ENCODE measurements around the gene INAVA.
"Not testable (repeated sequence)": the region's sequence is repeated elsewhere in the genome, so short reads cannot be mapped to it uniquely, and the experiment has no call there.

Gene INAVA

GRCh38 chr1:200907611-200908097 is 13.0 kb downstream of the INAVA start:
- DNase-seq (ENCODE audit: low read depth) = peak; percentile 30
- no peak overlapping the region for H3K4me3 ChIP-seq (ENCODE audit: low read depth, low read length)

DNA sequence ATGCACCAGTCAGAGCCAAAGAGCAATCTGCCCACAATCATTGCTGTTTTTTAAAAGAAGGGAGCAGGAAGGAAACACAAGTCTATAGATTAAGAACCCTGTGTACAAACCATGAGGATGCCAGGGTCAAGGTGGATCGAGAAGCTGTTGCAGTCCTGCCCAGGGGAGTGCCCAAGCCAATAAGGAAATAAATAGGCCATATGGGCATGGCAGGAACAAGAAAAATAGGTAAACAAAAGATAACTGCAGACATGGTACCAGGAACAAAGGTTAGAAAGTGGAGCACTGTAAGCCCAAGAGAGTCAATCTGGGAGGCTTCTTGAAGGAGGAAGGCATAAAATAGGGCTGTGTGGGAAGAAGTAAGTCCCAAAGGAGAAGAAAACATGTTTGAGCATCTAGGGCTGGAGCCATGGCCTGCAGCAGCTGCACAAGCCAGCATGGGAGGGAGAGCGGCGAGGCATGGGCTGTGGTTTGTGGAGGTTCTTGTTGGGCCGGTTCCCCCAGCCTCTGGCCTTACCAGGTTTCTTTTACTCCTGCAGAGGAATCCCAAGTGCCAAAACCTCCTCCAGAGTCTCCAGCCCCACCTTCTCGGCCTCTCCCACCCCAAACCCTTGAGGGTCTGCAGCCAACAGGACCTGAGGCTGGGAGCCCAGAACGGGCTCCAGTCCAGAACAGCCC is 13.6 kb downstream of the INAVA start:
- DNase-seq (ENCODE audit: low read depth) = no peak
- TF ChIP-seq, protein P1, sequence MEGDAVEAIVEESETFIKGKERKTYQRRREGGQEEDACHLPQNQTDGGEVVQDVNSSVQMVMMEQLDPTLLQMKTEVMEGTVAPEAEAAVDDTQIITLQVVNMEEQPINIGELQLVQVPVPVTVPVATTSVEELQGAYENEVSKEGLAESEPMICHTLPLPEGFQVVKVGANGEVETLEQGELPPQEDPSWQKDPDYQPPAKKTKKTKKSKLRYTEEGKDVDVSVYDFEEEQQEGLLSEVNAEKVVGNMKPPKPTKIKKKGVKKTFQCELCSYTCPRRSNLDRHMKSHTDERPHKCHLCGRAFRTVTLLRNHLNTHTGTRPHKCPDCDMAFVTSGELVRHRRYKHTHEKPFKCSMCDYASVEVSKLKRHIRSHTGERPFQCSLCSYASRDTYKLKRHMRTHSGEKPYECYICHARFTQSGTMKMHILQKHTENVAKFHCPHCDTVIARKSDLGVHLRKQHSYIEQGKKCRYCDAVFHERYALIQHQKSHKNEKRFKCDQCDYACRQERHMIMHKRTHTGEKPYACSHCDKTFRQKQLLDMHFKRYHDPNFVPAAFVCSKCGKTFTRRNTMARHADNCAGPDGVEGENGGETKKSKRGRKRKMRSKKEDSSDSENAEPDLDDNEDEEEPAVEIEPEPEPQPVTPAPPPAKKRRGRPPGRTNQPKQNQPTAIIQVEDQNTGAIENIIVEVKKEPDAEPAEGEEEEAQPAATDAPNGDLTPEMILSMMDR (IDR thresholded peaks at IDR 0.05; ENCODE audit: low read depth, low read length, missing control alignments) = no peak
- H3K4me3 ChIP-seq (ENCODE audit: low read depth, low read length) = no peak overlapping the region

More at GRCh38 chr1:200907611-200908097, 13.0 kb downstream of the INAVA start:
- TF ChIP-seq, protein P1 (IDR thresholded peaks at IDR 0.05; ENCODE audit: low read depth, low read length, missing control alignments) = no peak

DNA sequence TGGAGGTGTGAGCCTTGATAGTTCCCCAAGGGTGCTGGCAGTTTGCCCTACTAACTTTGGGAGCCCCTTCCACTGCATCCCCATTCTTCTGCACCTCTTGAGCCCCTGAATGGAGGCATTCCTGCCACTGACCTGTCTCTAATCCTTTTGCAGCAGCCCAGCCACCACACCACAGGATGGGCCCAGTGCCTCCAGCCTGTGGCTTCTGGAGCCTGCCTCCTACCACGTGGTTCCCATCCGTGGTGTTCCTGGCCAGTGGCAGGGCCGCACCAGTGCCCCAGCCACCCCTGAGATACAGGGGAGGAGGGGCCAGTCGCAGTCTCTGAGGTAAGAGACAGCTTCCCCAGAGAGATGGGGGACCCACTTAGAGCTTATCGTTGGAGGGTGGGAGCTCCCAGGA is 14.4 kb downstream of the INAVA start:
- no peak for DNase-seq (ENCODE audit: low read depth)
- H3K4me3 ChIP-seq (ENCODE audit: low read depth, low read length) = no peak overlapping the region
- TF ChIP-seq, protein P1 (IDR thresholded peaks at IDR 0.05; ENCODE audit: low read depth, low read length, missing control alignments) = no peak

DNA sequence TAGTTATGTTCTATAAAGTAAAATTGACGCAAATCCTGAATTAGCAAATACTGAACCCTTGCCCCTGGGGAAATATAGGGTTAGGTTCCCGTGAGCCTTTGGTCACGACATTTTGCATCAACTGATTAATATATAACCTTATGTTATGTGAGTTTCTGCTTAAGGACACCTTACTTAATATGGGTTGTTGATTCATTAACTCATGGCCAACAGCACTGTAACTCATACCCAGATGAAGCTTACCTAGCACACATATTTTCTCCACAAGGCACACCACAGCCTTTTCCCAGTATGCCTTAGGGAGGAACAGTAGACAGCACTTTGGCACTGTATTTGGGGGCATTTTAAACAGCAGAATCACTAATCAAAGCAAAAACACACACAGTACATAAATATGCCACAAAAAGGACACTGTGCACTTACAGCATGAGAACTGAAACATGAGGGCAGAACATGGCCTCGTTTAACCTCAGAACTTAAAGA is 15.1 kb downstream of the INAVA start:
- DNase-seq (ENCODE audit: low read depth) = no peak
- H3K4me3 ChIP-seq (ENCODE audit: low read depth, low read length) = no peak overlapping the region
- TF ChIP-seq, protein P1 (IDR thresholded peaks at IDR 0.05; ENCODE audit: low read depth, low read length, missing control alignments) = no peak

DNA sequence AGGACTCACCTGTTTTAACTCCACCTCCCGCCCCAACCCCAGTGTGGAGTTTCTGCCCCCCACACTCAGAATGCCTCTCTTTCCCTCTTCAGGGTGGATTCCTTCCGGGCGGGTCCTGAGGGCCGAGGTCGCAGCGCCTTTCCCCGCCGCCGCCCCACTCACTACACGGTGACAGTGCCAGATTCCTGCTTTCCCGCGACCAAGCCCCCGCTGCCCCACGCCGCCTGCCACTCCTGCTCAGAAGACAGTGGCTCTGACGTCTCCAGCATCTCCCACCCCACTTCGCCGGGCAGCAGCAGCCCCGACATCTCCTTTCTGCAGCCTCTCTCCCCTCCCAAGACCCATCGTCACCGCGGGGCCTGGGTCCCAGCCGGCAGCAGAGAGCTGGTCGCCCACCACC is 16.7 kb downstream of the INAVA start:
- TF ChIP-seq, protein P1 (IDR thresholded peaks at IDR 0.05; ENCODE audit: low read depth, low read length, missing control alignments) = no peak
- DNase-seq (ENCODE audit: low read depth) = no peak
- H3K4me3 ChIP-seq (ENCODE audit: low read depth, low read length) = no peak overlapping the region

DNA sequence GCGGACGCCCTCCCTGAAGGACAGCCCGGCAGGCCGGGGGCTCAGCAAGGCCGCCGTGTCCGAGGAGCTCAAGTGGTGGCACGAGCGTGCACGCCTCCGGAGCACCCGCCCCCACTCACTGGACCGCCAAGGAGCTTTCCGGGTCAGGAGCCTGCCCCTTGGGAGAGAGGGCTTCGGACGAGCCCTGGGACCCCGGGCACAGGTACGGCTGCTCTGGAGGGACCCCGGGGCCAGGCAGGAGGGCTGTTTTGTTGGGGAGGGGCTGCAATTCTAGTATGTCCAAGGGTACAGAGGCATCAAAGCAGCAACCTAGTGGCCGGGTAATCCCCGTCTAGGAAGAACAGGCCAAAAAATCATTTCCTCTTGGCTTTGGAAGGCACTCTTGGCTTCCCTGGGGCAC is 17.2 kb downstream of the INAVA start:
- not testable (repeated sequence) for H3K4me3 ChIP-seq (ENCODE audit: low read depth, low read length); DNase-seq (ENCODE audit: low read depth)

DNA sequence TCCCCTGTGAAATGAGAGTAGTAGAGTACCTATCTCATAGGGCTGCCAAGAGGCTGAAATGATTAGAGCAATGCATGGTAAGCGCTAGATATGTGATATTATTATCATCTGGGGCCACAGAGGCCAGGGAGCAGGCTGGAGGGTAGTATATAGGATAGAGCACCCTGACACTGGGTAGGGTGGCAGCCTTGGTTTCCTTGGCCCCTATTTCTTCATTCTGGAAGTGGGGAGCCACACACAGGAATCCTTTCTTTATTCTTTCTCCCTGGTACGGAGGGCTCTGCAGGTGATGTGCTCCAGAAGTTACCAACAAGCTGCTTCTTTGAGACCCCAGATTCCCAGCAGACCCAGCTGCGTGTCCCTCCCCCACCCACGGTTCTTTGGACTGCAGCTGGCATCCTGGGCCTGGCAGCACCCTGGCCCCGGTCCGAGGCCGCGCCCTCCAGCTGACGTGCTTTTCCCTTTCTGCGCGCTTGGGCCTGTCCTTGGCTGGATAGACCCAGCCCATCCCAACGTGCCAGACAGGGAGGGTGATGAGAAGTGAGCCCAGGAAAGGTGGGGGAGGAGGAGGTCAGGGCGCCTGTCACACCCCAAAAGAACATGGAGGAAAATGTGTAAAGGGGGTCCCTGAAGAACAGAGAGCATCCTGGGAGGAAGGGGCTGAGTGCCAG is 18.2 kb downstream of the INAVA start:
- no peak overlapping the region for H3K4me3 ChIP-seq (ENCODE audit: low read depth, low read length)
- DNase-seq (ENCODE audit: low read depth) = no peak
- TF ChIP-seq, protein P1 (IDR thresholded peaks at IDR 0.05; ENCODE audit: low read depth, low read length, missing control alignments) = no peak
